ENCODE results near the gene SPATA13.

SPATA13 gene

GRCh38 chr13:24244802-24245201, 84.3 kb downstream of the SPATA13 start:
- Mint-ChIP-seq H3K9me3 (no peaks in the 10 kb centered on the region), H3K36me3 (ENCODE audit: low read depth) (peaks cover 4% of the 10 kb centered on the region), H3K4me1 (no peaks in the 10 kb centered on the region), H3K4me3 (no peak overlapping the region), H3K27me3 (ENCODE audit: low read depth) (peaks cover 5% of the 10 kb centered on the region), H3K27ac (no peak overlapping the region)
- no peak for TF ChIP-seq CTCF (IDR thresholded peaks at IDR 0.05; ENCODE audit: unreplicated experiment in 3 of 3)

- Mint-ChIP-seq H3K4me3 (no peak overlapping the region), H3K4me1 (no peaks in the 10 kb centered on the region), H3K27me3 (ENCODE audit: low read depth) (peaks cover 5% of the 10 kb centered on the region), H3K9me3 (no peaks in the 10 kb centered on the region), H3K27ac (no peak overlapping the region), H3K36me3 (ENCODE audit: low read depth) (peaks cover 9% of the 10 kb centered on the region)
- no peak for TF ChIP-seq CTCF (IDR thresholded peaks at IDR 0.05; ENCODE audit: unreplicated experiment in 3 of 3)
These were observed 86.5 kb downstream of the SPATA13 start for GRCh38 chr13:24247016-24247415.

GRCh38 chr13:24249624-24250023, 89.1 kb downstream of the SPATA13 start:
- no peak for TF ChIP-seq CTCF (IDR thresholded peaks at IDR 0.05; ENCODE audit: unreplicated experiment in 3 of 3)
- Mint-ChIP-seq H3K9me3 (no peaks in the 10 kb centered on the region), H3K36me3 (ENCODE audit: low read depth) (peaks cover 26% of the 10 kb centered on the region), H3K27me3 (ENCODE audit: low read depth) (peaks cover 5% of the 10 kb centered on the region), H3K4me1 (no peaks in the 10 kb centered on the region), H3K27ac (no peak overlapping the region), H3K4me3 (no peak overlapping the region)

GRCh38 chr13:24250376-24251057, 90.0 kb downstream of the SPATA13 start:
- TF ChIP-seq CTCF (IDR thresholded peaks at IDR 0.05; ENCODE audit: unreplicated experiment in 3 of 3): no peak
- Mint-ChIP-seq H3K27ac (no peak overlapping the region), H3K4me1 (no peaks in the 10 kb centered on the region)

GRCh38 chr13:24251525-24251924, 91.0 kb downstream of the SPATA13 start:
- H3K27ac Mint-ChIP-seq: no peak overlapping the region
- H3K27me3 Mint-ChIP-seq (ENCODE audit: low read depth): peaks cover 5% of the 10 kb centered on the region
- H3K4me3 Mint-ChIP-seq: no peak overlapping the region
- H3K4me1 Mint-ChIP-seq: no peaks in the 10 kb centered on the region
- no peak for TF ChIP-seq CTCF (IDR thresholded peaks at IDR 0.05; ENCODE audit: unreplicated experiment in 3 of 3)
- peaks cover 26% of the 10 kb centered on the region for H3K36me3 Mint-ChIP-seq (ENCODE audit: low read depth)
- no peaks in the 10 kb centered on the region for H3K9me3 Mint-ChIP-seq

More at GRCh38 chr13:24250376-24251057, 90.0 kb downstream of the SPATA13 start:
- Mint-ChIP-seq H3K27me3 (ENCODE audit: low read depth) (peaks cover 5% of the 10 kb centered on the region), H3K4me3 (no peak overlapping the region), H3K9me3 (no peaks in the 10 kb centered on the region), H3K36me3 (ENCODE audit: low read depth) (peaks cover 26% of the 10 kb centered on the region)

- Mint-ChIP-seq H3K4me1 (no peaks in the 10 kb centered on the region), H3K9me3 (no peaks in the 10 kb centered on the region), H3K27ac (no peak overlapping the region), H3K27me3 (ENCODE audit: low read depth) (peaks cover 5% of the 10 kb centered on the region), H3K36me3 (ENCODE audit: low read depth) (peaks cover 24% of the 10 kb centered on the region), H3K4me3 (no peak overlapping the region)
- TF ChIP-seq CTCF (IDR thresholded peaks at IDR 0.05; ENCODE audit: unreplicated experiment in 3 of 3): no peak
These were observed 91.6 kb downstream of the SPATA13 start for GRCh38 chr13:24252136-24252535.
